DLD1 (cell line): ENCODE measurements around the gene ELMO1.

Source experiments
- in situ Hi-C: cut with HindIII; loops from 2 replicates; pipeline ENCODE4 v1.10.0; 2017; ENCODE audit warnings: low sequenced_read_pairs

The ELMO1 gene

GRCh38 chr7:37110660-37111424, 337.8 kb downstream of the ELMO1 start:
- in situ Hi-C loops = no loop called here

- in situ Hi-C loops = no loop called here
These were observed 338.8 kb downstream of the ELMO1 start for GRCh38 chr7:37109843-37110242.

GRCh38 chr7:37109016-37109683, 339.5 kb downstream of the ELMO1 start:
- in situ Hi-C loops = no loop called here

- in situ Hi-C loops = no loop called here
These were observed 340.0 kb downstream of the ELMO1 start for GRCh38 chr7:37108615-37109014.

- in situ Hi-C loops = no loop called here
These were observed 341.5 kb downstream of the ELMO1 start for GRCh38 chr7:37107047-37107750.

GRCh38 chr7:37105762-37106161, 342.9 kb downstream of the ELMO1 start:
- in situ Hi-C loops = no loop called here

GRCh38 chr7:37104822-37105518, 343.7 kb downstream of the ELMO1 start:
- in situ Hi-C loops = no loop called here

- in situ Hi-C loops = no loop called here
These were observed 346.0 kb downstream of the ELMO1 start for GRCh38 chr7:37102518-37103137.

- in situ Hi-C loops = no loop called here
These were observed 347.8 kb downstream of the ELMO1 start for GRCh38 chr7:37100735-37101331.

GRCh38 chr7:37098762-37099161, 349.9 kb downstream of the ELMO1 start:
- in situ Hi-C loops = no loop called here

GRCh38 chr7:37097983-37098382, 350.7 kb downstream of the ELMO1 start:
- in situ Hi-C loops = no loop called here

GRCh38 chr7:37097276-37097675, 351.4 kb downstream of the ELMO1 start:
- in situ Hi-C loops = no loop called here

- in situ Hi-C loops = no loop called here
These were observed 352.3 kb downstream of the ELMO1 start for GRCh38 chr7:37096341-37096740.

- in situ Hi-C loops = no loop called here
These were observed 353.5 kb downstream of the ELMO1 start for GRCh38 chr7:37095122-37095521.

GRCh38 chr7:37093257-37093656, 355.4 kb downstream of the ELMO1 start:
- in situ Hi-C loops = no loop called here

GRCh38 chr7:37092548-37092947, 356.1 kb downstream of the ELMO1 start:
- in situ Hi-C loops = no loop called here

GRCh38 chr7:37089972-37090371, 358.7 kb downstream of the ELMO1 start:
- in situ Hi-C loops = no loop called here

GRCh38 chr7:37085600-37085999, 363.1 kb downstream of the ELMO1 start:
- in situ Hi-C loops = no loop called here

- in situ Hi-C loops = no loop called here
These were observed 364.4 kb downstream of the ELMO1 start for GRCh38 chr7:37084303-37084702.

- in situ Hi-C loops = no loop called here
These were observed 365.2 kb downstream of the ELMO1 start for GRCh38 chr7:37083311-37084096.
